Effector memory CD4-positive, alpha-beta T cell (primary cell): ENCODE measurements around the gene ATP1A1.

Experiments
- DNase-seq, 3 donors: peaks; one replicate each; pipeline ENCODE4 v3.0.0-alpha.2; 2020
- H3K27ac ChIP-seq: 2 replicates; pipeline ENCODE4 v1.7.0; 2013; ENCODE audit warnings: mild to moderate bottlenecking, low read length, moderate library complexity; ENCODE audit not compliant: insufficient read depth, poor library complexity, severe bottlenecking
- H3K27me3 ChIP-seq: replicated peaks from 2 replicates; pipeline ENCODE4 v1.7.0; 2013; ENCODE audit warnings: mild to moderate bottlenecking, low read length; ENCODE audit not compliant: insufficient read depth, control insufficient read depth, poor library complexity, severe bottlenecking
- H3K36me3 ChIP-seq: 2 replicates; pipeline ENCODE4 v1.7.0; 2013; ENCODE audit warnings: mild to moderate bottlenecking, low read length, moderate library complexity; ENCODE audit not compliant: control insufficient read depth, insufficient read depth
- H3K4me1 ChIP-seq: 2 replicates; pipeline ENCODE4 v1.7.0; 2013; ENCODE audit warnings: low read length, mild to moderate bottlenecking; ENCODE audit not compliant: control insufficient read depth, insufficient read depth, poor library complexity, severe bottlenecking
- H3K4me3 ChIP-seq: 2 replicates; pipeline ENCODE4 v1.7.0; 2013; ENCODE audit warnings: low read length, low read depth, mild to moderate bottlenecking; ENCODE audit not compliant: insufficient read depth, poor library complexity, severe bottlenecking
- H3K9me3 ChIP-seq: 2 replicates; pipeline ENCODE4 v1.7.0; 2013; ENCODE audit warnings: mild to moderate bottlenecking, low read length, moderate library complexity; ENCODE audit not compliant: control insufficient read depth

ATP1A1 gene

DNA sequence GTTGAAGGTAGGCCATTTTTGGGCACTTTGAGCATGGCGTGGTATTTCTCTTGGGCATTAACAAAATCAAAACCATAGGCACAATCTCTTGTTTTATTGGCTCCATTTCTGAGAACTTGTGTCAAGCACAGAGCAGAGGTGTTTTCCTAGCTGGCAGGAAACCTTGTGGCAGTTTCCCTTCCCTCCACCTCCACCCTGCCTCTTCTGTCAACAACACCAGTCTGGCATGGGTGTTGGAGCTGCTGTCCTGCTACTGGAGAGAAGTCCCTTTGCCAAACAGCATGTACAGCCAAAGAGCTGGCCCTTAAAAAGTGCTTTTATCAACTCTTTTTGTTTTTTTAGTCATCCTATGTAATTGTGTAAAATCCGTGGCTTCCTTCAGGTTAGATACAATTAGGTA lies 16.0 kb downstream of the ATP1A1 start:
- H3K27ac ChIP-seq: peak overlapping the region; percentile 47
- no peaks in the 10 kb centered on the region for H3K9me3 ChIP-seq
- no peaks in the 10 kb centered on the region for H3K27me3 ChIP-seq
- no peak for DNase-seq
- H3K4me3 ChIP-seq: no peak overlapping the region
- H3K36me3 ChIP-seq: peaks cover 98% of the 10 kb centered on the region
- H3K4me1 ChIP-seq: peaks cover 20% of the 10 kb centered on the region

DNA sequence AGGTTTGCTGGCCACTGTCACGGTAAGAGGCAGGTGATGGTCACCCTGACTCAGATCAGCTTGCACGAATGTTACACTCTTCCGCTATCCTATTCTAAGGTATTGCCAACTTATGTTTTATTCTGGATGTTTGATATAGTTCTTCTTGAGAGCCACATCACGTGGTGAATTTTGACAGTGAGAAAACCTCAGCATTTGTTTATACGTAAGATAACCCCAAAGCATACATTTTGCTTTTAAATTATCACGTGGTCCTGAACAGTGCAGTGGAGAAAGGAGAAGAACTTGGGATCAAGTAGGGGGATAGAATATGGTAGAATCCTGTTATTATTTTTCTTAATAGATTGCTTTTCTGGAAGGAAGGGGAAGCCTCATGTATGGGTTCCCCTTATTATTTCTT lies 16.6 kb downstream of the ATP1A1 start:
- no peak for DNase-seq
- H3K36me3 ChIP-seq: peaks cover 98% of the 10 kb centered on the region
- no peak overlapping the region for H3K4me3 ChIP-seq
- peaks cover 20% of the 10 kb centered on the region for H3K4me1 ChIP-seq
- H3K27me3 ChIP-seq: no peaks in the 10 kb centered on the region
- no peaks in the 10 kb centered on the region for H3K9me3 ChIP-seq
- peak overlapping the region; percentile 47 for H3K27ac ChIP-seq

DNA sequence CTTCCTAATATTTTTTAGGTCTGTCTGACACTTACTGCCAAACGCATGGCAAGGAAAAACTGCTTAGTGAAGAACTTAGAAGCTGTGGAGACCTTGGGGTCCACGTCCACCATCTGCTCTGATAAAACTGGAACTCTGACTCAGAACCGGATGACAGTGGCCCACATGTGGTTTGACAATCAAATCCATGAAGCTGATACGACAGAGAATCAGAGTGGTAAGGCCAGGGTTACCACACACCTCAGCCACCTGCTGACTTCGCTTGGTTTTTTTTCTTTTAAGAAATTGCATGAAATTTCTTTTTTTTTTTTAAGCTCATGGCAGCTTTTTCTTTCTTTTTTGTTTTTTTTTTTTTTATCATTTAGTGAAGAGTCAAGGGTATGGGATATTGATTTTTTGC lies 17.2 kb downstream of the ATP1A1 start:
- no peak overlapping the region for H3K4me3 ChIP-seq
- H3K4me1 ChIP-seq: peaks cover 20% of the 10 kb centered on the region
- H3K27ac ChIP-seq: peak overlapping the region; percentile 47
- no peaks in the 10 kb centered on the region for H3K27me3 ChIP-seq
- H3K36me3 ChIP-seq: peaks cover 98% of the 10 kb centered on the region
- DNase-seq: peak; percentile 46 to 62 (median 51)
- no peaks in the 10 kb centered on the region for H3K9me3 ChIP-seq

DNA sequence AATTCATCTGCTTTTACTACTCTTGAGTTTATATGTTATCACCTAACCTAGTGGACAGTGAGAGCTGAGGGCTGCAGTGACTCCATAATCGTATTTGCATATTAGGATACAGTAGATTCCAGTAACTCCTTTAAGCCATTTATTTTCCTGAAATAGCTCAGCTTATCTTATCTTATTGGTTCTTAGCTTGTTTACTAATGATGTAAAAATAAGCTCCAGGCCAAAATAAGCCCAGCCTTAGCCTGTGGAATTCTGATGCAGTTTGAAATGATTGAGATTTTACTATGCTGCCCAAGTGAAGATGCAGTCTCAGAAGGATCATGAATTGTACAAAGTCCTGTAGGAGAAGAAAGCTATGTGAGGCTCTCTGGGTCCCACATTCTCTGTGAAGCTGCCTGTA lies 18.1 kb downstream of the ATP1A1 start:
- no peak for DNase-seq
- Histone ChIP-seq H3K27ac (no peak overlapping the region), H3K36me3 (peaks cover 98% of the 10 kb centered on the region), H3K4me3 (no peak overlapping the region), H3K9me3 (no peaks in the 10 kb centered on the region), H3K4me1 (peaks cover 20% of the 10 kb centered on the region), H3K27me3 (no peaks in the 10 kb centered on the region)

DNA sequence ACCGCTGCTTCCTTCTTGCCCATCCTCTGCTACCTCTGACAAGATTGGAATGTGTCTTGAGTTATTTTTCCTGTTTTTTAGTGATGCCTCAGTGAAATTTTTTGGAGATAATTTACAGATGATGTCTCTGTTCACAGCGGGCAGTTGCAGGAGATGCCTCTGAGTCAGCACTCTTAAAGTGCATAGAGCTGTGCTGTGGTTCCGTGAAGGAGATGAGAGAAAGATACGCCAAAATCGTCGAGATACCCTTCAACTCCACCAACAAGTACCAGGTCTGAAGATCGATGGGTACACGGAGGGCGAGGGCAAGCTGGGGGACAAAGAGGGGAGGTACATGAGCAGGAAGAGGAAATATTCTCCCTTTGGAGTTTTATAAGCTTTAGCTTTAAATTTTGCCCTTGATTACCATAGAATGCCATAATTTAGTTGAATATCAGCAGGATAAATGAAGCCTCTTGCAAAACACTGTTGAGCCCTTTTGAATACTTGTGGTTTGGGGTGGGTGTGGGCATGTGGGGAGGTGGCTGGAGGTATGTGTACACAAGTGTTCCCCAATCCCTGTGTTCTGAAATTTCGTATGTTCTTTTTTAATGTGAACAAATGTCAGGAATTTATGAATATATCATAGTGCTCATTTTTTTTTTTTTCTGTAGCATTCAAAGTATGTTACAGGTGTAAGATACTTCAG lies 19.8 kb downstream of the ATP1A1 start:
- DNase-seq: no peak
- no peak overlapping the region for H3K27ac ChIP-seq
- H3K9me3 ChIP-seq: no peaks in the 10 kb centered on the region
- no peak overlapping the region for H3K4me3 ChIP-seq
- H3K27me3 ChIP-seq: no peaks in the 10 kb centered on the region
- peaks cover 98% of the 10 kb centered on the region for H3K36me3 ChIP-seq
- peaks cover 20% of the 10 kb centered on the region for H3K4me1 ChIP-seq

DNA sequence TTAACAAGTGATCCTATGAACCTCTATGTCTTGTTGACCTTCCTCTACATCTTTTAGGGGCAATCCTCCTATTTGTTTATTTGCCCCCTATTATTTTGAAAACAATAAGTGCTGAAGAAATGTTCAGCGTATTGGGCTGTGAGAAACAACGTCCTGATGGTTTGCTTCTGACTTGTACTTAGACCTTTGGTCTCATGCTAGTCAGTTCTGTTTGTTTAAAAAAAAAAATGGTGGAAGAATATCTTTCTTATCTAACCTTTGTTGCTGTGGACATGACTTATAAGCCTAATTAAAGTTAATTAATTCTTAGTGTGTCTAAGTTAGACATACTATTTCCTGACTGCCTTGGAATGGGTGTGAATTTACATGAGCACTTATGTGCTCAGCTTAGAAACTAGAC lies 20.7 kb downstream of the ATP1A1 start:
- Histone ChIP-seq H3K4me1 (peaks cover 15% of the 10 kb centered on the region), H3K36me3 (peaks cover 98% of the 10 kb centered on the region), H3K27ac (no peak overlapping the region)

DNA sequence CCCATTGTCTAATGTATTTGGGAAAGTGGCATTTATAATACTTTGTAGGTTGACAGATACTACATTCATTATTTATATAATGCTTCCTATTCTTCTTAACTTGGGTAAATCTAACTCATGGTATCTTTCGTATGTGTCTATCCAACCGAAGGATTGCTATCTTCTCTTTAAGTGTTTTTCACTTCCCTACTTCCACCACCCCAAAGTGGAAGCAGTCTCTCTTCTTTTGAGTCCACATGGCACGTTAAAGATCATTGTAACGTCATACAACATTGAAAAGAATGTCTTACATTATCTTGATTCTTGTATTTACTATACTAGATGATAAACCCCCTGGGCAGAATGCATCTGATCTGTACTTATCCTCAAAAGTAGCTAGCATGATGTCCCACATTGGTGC lies 21.2 kb downstream of the ATP1A1 start:
- H3K9me3 ChIP-seq: no peaks in the 10 kb centered on the region
- peaks cover 98% of the 10 kb centered on the region for H3K36me3 ChIP-seq
- no peaks in the 10 kb centered on the region for H3K27me3 ChIP-seq
- DNase-seq: no peak
- peaks cover 11% of the 10 kb centered on the region for H3K4me1 ChIP-seq
- no peak overlapping the region for H3K4me3 ChIP-seq
- no peak overlapping the region for H3K27ac ChIP-seq

More for the DNA sequence above, 20.7 kb downstream of the ATP1A1 start:
- H3K4me3 ChIP-seq: no peak overlapping the region
- H3K27me3 ChIP-seq: no peaks in the 10 kb centered on the region
- no peaks in the 10 kb centered on the region for H3K9me3 ChIP-seq
- no peak for DNase-seq

DNA sequence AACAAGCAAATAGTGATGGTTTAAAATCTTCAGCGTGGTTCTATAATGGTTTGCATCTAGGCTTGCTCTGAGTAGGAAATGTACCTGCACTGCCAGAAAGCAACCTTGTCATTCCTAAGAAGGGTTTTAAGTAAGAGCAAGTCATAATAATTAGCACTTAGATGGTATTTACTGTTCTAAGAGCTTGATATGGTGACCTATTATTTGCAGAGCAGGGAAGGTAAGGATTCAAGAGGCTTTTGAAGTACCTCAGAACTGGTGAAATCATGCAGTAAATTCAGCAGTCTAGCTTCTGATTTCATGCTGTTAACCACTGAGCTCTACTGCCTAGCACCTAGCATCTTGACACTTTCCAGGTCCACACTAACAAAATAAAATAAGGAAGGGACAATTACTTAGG lies 23.7 kb downstream of the ATP1A1 start:
- peaks cover 98% of the 10 kb centered on the region for H3K36me3 ChIP-seq
- no peaks in the 10 kb centered on the region for H3K27me3 ChIP-seq
- no peaks in the 10 kb centered on the region for H3K4me1 ChIP-seq

DNA sequence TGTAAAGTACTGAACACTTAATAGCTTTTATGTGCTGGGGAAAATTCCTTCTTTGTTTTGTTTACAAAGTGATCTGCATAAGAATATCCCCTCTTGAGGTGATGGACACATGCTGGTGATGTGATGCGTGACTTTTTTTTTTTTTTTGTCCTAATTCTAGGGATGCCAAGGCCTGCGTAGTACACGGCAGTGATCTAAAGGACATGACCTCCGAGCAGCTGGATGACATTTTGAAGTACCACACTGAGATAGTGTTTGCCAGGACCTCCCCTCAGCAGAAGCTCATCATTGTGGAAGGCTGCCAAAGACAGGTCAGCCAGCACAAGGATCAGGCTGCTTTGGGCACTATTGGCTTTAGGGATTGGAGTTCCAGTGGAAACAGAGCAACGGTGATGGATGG lies 24.7 kb downstream of the ATP1A1 start:
- DNase-seq: no peak
- Histone ChIP-seq H3K27me3 (no peaks in the 10 kb centered on the region), H3K27ac (no peak overlapping the region), H3K9me3 (no peaks in the 10 kb centered on the region), H3K4me1 (no peaks in the 10 kb centered on the region), H3K4me3 (no peak overlapping the region), H3K36me3 (peaks cover 98% of the 10 kb centered on the region)

More for the DNA sequence above, 23.7 kb downstream of the ATP1A1 start:
- Histone ChIP-seq H3K9me3 (no peaks in the 10 kb centered on the region), H3K4me3 (no peak overlapping the region), H3K27ac (no peak overlapping the region)
- no peak for DNase-seq

DNA sequence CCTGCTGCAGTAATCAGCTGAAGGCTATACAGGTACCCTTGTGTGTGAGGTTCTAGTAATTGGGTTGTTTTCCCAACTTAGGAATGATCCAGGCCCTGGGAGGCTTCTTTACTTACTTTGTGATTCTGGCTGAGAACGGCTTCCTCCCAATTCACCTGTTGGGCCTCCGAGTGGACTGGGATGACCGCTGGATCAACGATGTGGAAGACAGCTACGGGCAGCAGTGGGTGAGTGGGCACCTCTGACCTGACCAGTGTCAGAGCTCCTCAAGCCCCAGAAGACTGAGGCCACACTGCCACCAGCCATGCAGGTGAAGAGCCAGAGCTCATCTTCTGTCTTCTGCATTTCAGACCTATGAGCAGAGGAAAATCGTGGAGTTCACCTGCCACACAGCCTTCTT lies 27.7 kb downstream of the ATP1A1 start:
- H3K9me3 ChIP-seq: no peaks in the 10 kb centered on the region
- no peak for DNase-seq

More for the DNA sequence above, 27.7 kb downstream of the ATP1A1 start:
- Histone ChIP-seq H3K27me3 (no peaks in the 10 kb centered on the region), H3K4me3 (no peak overlapping the region), H3K4me1 (no peaks in the 10 kb centered on the region), H3K27ac (no peak overlapping the region), H3K36me3 (peaks cover 100% of the 10 kb centered on the region)
